ENCODE data around the gene ETV6.

Gene ETV6

DNA sequence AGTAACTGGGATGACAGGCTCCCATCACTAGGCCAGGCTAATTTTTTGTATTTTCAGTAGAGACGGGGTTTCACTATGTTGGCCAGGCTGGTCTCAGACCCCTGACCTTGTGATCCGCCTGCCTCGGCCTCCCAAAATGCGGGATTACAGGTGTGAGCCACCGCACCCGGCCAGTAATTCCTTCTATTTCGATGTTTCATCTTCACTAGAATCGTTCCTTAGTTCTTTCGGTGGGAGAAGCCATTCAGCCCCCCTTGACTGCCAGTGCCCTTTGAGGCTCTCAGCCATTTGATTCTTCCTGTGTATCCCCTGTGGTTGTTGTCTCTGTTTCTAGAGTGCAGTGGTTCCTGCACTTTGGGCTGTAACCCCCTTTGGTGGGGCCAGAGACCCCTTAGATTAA is 174.1 kb downstream of the ETV6 start:
- Histone ChIP-seq H3K36me3 (ENCODE audit: insufficient read depth, insufficient read length, low read length) (no peaks in the 10 kb centered on the region), H3K4me1 (ENCODE audit: insufficient read depth, insufficient read length) (peaks cover 21% of the 10 kb centered on the region), H3K4me3 (ENCODE audit: insufficient read length, low read depth) (no peak overlapping the region), H3K9ac (ENCODE audit: insufficient read length, low read depth) (no peak overlapping the region), H3K9me3 (ENCODE audit: insufficient read depth, low read length) (no peaks in the 10 kb centered on the region), H3K27me3 (ENCODE audit: insufficient read depth, insufficient read length) (no peaks in the 10 kb centered on the region)
- no peak for DNase-seq (ENCODE audit: low read depth, low spot score)
- TF ChIP-seq ZNF274 (IDR thresholded peaks at IDR 0.05; ENCODE audit: low read depth, low read length) (no peak), YY1 (IDR thresholded peaks at IDR 0.05; ENCODE audit: insufficient read depth, insufficient read length) (no peak), SUZ12 (IDR thresholded peaks at IDR 0.05; ENCODE audit: extremely low read depth, insufficient read depth, insufficient read length) (no peak)

DNA sequence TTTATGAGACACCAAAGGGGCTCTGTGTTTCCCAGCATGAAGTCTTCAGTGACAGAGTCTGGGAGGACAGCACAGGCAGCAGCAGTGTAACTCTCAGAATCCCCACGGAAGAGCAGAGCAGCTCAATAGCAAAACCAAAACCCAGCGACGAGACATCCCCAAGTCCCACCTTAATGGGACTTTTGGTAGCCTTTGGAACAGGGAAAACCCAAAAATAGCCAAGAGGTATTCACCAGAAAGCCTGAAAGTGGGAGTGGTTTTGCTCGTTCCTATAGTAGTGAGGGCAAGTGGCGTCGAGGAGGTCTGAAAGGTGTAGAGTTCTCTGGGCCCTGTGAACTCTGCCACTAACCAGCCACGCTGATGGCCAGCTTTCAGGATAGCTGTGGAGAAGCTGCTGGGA is 174.6 kb downstream of the ETV6 start:
- no peak overlapping the region for H3K9ac ChIP-seq (ENCODE audit: insufficient read length, low read depth)
- no peak for TF ChIP-seq SUZ12 (IDR thresholded peaks at IDR 0.05; ENCODE audit: extremely low read depth, insufficient read depth, insufficient read length)
- TF ChIP-seq ZNF274 (IDR thresholded peaks at IDR 0.05; ENCODE audit: low read depth, low read length) = no peak
- TF ChIP-seq YY1 (IDR thresholded peaks at IDR 0.05; ENCODE audit: insufficient read depth, insufficient read length) = no peak
- H3K9me3 ChIP-seq (ENCODE audit: insufficient read depth, low read length) = no peaks in the 10 kb centered on the region
- no peak for DNase-seq (ENCODE audit: low read depth, low spot score)
- H3K4me1 ChIP-seq (ENCODE audit: insufficient read depth, insufficient read length) = peaks cover 17% of the 10 kb centered on the region
- no peak overlapping the region for H3K4me3 ChIP-seq (ENCODE audit: insufficient read length, low read depth)
- peaks cover 2% of the 10 kb centered on the region for H3K36me3 ChIP-seq (ENCODE audit: insufficient read depth, insufficient read length, low read length)
- H3K27me3 ChIP-seq (ENCODE audit: insufficient read depth, insufficient read length) = no peaks in the 10 kb centered on the region

DNA sequence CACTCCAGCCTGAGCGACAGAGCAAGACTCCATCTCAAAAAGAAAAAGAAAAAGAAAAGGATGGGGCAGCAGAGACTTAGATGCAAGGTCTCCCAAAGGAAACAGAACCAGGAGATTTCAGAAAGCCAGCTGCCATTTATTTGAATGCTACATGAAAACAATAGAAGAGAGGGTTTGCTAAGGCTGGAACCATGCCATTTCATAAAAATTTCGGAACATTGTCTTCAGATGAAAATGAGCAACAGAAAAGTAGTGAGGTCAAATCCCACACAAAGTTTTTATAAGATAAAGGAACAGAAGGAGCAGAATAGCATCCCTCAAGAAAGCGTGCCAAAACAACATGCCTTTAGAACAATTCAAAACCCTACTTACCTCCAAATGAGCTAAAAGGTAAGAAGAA is 175.3 kb downstream of the ETV6 start:
- peaks cover 6% of the 10 kb centered on the region for H3K36me3 ChIP-seq (ENCODE audit: insufficient read depth, insufficient read length, low read length)
- H3K4me3 ChIP-seq (ENCODE audit: insufficient read length, low read depth) = no peak overlapping the region
- no peaks in the 10 kb centered on the region for H3K27me3 ChIP-seq (ENCODE audit: insufficient read depth, insufficient read length)
- no peaks in the 10 kb centered on the region for H3K9me3 ChIP-seq (ENCODE audit: insufficient read depth, low read length)
- no peak overlapping the region for H3K9ac ChIP-seq (ENCODE audit: insufficient read length, low read depth)
- H3K4me1 ChIP-seq (ENCODE audit: insufficient read depth, insufficient read length) = peaks cover 15% of the 10 kb centered on the region
- no peak for DNase-seq (ENCODE audit: low read depth, low spot score)
- TF ChIP-seq YY1 (IDR thresholded peaks at IDR 0.05; ENCODE audit: insufficient read depth, insufficient read length) (no peak), SUZ12 (IDR thresholded peaks at IDR 0.05; ENCODE audit: extremely low read depth, insufficient read depth, insufficient read length) (no peak), ZNF274 (IDR thresholded peaks at IDR 0.05; ENCODE audit: low read depth, low read length) (no peak)

DNA sequence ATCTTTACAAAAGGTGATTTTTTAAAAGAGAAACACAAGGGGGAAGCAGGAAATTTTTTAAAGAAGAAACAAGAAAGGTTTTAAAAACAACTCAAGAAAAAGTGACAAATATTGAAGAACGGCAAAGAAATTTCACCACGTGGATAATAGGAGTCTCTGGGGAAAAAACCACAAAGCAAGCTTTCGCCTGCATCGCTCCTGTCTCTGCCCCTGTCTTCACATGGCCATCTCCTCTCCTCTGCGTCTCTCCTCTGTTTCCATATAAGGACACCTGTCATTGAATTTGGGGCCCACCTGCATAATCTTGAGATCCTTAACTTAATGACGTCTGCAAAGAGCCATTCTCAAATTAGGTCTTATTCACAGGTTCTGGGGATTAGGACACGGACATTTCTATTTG is 175.8 kb downstream of the ETV6 start:
- Histone ChIP-seq H3K27me3 (ENCODE audit: insufficient read depth, insufficient read length) (no peaks in the 10 kb centered on the region), H3K4me3 (ENCODE audit: insufficient read length, low read depth) (no peak overlapping the region), H3K4me1 (ENCODE audit: insufficient read depth, insufficient read length) (peaks cover 15% of the 10 kb centered on the region), H3K36me3 (ENCODE audit: insufficient read depth, insufficient read length, low read length) (peaks cover 6% of the 10 kb centered on the region), H3K9ac (ENCODE audit: insufficient read length, low read depth) (no peak overlapping the region), H3K9me3 (ENCODE audit: insufficient read depth, low read length) (no peaks in the 10 kb centered on the region)
- no peak for DNase-seq (ENCODE audit: low read depth, low spot score)
- no peak for TF ChIP-seq SUZ12 (IDR thresholded peaks at IDR 0.05; ENCODE audit: extremely low read depth, insufficient read depth, insufficient read length)
- TF ChIP-seq YY1 (IDR thresholded peaks at IDR 0.05; ENCODE audit: insufficient read depth, insufficient read length) = no peak
- no peak for TF ChIP-seq ZNF274 (IDR thresholded peaks at IDR 0.05; ENCODE audit: low read depth, low read length)

DNA sequence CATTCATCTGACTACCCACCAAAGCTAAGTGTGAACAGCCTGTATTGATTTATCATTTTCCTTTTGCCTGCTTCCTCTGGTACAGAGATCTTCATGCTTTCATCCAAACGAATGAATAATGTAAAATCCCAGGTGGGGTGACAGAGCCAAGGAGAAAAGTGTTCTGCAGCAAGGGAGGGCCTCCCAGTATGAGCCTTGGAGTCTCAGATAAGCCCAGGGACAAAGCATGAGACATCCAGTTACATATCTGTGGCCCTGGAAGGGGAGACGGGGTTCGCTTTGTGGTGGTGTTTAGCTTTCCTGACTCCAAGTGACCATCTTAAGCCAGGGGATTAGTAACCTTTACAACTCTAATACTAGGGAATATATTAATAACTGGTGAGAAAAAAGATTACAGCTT is 177.1 kb downstream of the ETV6 start:
- H3K36me3 ChIP-seq (ENCODE audit: insufficient read depth, insufficient read length, low read length) = peaks cover 6% of the 10 kb centered on the region
- no peak for DNase-seq (ENCODE audit: low read depth, low spot score)
- peaks cover 15% of the 10 kb centered on the region for H3K4me1 ChIP-seq (ENCODE audit: insufficient read depth, insufficient read length)
- no peak for TF ChIP-seq YY1 (IDR thresholded peaks at IDR 0.05; ENCODE audit: insufficient read depth, insufficient read length)
- TF ChIP-seq SUZ12 (IDR thresholded peaks at IDR 0.05; ENCODE audit: extremely low read depth, insufficient read depth, insufficient read length) = no peak
- TF ChIP-seq ZNF274 (IDR thresholded peaks at IDR 0.05; ENCODE audit: low read depth, low read length) = no peak
- H3K27me3 ChIP-seq (ENCODE audit: insufficient read depth, insufficient read length) = no peaks in the 10 kb centered on the region
- H3K9ac ChIP-seq (ENCODE audit: insufficient read length, low read depth) = no peak overlapping the region
- no peak overlapping the region for H3K4me3 ChIP-seq (ENCODE audit: insufficient read length, low read depth)
- H3K9me3 ChIP-seq (ENCODE audit: insufficient read depth, low read length) = no peaks in the 10 kb centered on the region

DNA sequence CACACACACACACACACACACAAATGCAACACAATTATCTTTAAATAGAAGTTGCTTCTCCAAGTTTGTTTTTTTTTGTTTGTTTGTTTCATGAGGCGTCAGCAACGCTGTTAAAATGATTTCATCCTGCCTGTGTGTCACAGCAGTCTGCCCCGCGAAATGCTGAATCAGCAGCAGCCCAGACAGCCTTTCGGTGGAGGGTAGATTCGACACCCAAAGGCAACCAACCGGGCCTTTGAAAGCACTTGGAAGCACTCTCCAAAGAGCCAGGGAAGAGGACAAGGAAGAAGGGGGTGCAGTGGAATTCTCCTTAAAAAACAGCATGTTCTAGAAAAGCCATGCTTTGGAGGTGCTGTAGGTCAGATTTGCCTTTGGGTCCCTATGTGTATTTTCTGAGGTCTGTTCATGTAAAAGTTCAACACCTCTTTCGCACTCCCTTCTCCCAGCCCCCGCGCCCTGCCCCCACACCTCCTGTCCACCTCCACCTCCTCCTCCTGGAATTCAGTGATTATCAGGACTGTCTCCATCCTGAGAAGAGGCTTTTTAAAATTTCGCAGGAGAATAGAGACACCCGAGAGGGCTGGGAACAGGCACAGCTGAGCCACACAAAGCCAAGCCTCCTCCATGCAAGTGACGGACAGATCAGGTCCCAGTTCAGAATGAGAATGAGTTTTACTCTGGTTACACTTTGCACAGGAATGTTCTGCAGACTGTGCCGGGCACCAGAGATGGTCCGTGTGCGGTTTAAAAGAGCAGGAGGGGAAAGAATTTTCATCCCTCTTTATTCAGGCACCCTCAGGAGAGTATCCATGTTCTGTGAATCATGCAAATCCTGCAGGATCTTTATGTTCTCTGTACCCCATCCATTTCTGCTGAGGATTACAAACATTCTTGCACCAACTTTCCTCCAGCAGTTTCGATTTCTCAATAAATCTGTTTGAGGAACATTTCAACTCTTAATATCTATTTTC is 177.9 kb downstream of the ETV6 start:
- peak; percentile 92 for DNase-seq (ENCODE audit: low read depth, low spot score)
- Histone ChIP-seq H3K27me3 (ENCODE audit: insufficient read depth, insufficient read length) (no peaks in the 10 kb centered on the region), H3K9me3 (ENCODE audit: insufficient read depth, low read length) (no peaks in the 10 kb centered on the region), H3K9ac (ENCODE audit: insufficient read length, low read depth) (peak overlapping the region; percentile 38), H3K4me3 (ENCODE audit: insufficient read length, low read depth) (no peak overlapping the region), H3K4me1 (ENCODE audit: insufficient read depth, insufficient read length) (peaks cover 11% of the 10 kb centered on the region), H3K36me3 (ENCODE audit: insufficient read depth, insufficient read length, low read length) (peaks cover 6% of the 10 kb centered on the region)
- TF ChIP-seq SUZ12 (IDR thresholded peaks at IDR 0.05; ENCODE audit: extremely low read depth, insufficient read depth, insufficient read length) (no peak), ZNF274 (IDR thresholded peaks at IDR 0.05; ENCODE audit: low read depth, low read length) (no peak), YY1 (IDR thresholded peaks at IDR 0.05; ENCODE audit: insufficient read depth, insufficient read length) (no peak)

DNA sequence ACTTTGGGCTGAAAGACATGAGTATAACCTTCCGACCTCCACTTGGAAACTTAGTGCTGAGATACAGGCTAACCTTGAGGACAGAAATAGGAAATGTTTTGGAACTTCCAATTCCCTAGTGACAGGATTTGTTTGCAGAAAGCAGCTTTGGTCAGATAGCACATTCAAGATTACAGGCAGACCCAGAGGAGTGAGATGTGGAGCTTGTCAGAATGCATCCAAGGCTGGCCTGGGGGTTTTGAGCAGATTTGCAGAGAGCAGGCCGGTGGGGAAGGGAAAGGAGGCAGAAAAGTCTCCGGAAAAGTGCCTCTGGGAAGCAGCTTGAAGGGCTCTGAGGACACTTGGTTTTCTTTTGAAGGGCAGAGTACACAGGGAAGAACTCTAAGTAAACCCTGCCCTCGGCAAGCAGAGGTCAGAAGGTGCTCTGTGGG is 180.3 kb downstream of the ETV6 start:
- no peak overlapping the region for H3K4me3 ChIP-seq (ENCODE audit: insufficient read length, low read depth)
- peaks cover 6% of the 10 kb centered on the region for H3K36me3 ChIP-seq (ENCODE audit: insufficient read depth, insufficient read length, low read length)
- DNase-seq (ENCODE audit: low read depth, low spot score) = no peak
- TF ChIP-seq YY1 (IDR thresholded peaks at IDR 0.05; ENCODE audit: insufficient read depth, insufficient read length) (no peak), ZNF274 (IDR thresholded peaks at IDR 0.05; ENCODE audit: low read depth, low read length) (no peak), SUZ12 (IDR thresholded peaks at IDR 0.05; ENCODE audit: extremely low read depth, insufficient read depth, insufficient read length) (no peak)
- H3K9ac ChIP-seq (ENCODE audit: insufficient read length, low read depth) = no peak overlapping the region
- H3K9me3 ChIP-seq (ENCODE audit: insufficient read depth, low read length) = no peaks in the 10 kb centered on the region
- H3K27me3 ChIP-seq (ENCODE audit: insufficient read depth, insufficient read length) = no peaks in the 10 kb centered on the region
- H3K4me1 ChIP-seq (ENCODE audit: insufficient read depth, insufficient read length) = peaks cover 5% of the 10 kb centered on the region
